Central memory CD4-positive, alpha-beta T cell (primary cell): ENCODE measurements around the gene BCAR3.

Experiments used
- DNase-seq: peaks from one replicate; pipeline ENCODE4 v3.0.0; 2022

The BCAR3 gene

GRCh38 chr1:93532780-93533378 lies 148.8 kb downstream of the BCAR3 start:
- no peak for DNase-seq

DNA sequence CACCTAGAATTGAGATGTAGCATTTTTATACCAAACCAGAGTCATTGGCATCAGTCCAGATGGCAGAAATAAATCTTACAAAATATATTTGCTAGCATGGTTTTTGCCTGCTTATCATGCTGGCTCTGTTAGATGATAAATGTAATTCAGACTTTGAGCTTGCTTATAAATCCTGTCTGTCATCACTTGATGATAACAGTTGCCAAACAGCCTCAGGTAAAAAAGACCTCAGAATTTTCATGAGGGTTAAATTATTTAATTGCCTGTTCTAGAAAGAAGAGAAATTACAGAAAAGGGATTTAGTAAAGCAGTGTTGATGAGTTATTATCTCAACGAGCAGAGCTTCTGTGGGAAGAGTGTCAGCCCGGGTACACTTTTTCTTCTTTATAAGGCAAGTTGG lies 150.4 kb downstream of the BCAR3 start:
- no peak for DNase-seq

- no peak for DNase-seq
These were observed 153.2 kb downstream of the BCAR3 start for GRCh38 chr1:93528412-93528811.

GRCh38 chr1:93526431-93526830 lies 155.2 kb downstream of the BCAR3 start:
- no peak for DNase-seq

DNA sequence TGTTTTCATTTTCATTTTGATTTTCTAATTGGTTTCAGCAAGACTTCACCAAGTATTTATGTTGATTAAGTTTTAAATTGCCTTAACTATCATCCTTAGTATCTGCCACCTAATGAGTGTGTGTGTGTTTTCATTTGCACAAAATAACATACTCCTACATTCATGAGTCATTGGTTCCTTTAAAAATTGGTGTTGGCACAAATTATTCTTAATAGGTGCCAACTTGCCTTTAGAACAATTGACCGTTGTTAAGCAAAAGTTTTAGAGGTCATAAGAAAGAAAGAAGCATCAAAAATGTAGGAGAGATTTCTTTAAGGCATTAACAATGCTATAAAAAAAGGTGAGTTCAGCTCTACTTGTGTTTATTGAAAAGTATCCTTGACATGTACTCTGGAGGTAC lies 156.2 kb downstream of the BCAR3 start:
- DNase-seq = no peak

DNA sequence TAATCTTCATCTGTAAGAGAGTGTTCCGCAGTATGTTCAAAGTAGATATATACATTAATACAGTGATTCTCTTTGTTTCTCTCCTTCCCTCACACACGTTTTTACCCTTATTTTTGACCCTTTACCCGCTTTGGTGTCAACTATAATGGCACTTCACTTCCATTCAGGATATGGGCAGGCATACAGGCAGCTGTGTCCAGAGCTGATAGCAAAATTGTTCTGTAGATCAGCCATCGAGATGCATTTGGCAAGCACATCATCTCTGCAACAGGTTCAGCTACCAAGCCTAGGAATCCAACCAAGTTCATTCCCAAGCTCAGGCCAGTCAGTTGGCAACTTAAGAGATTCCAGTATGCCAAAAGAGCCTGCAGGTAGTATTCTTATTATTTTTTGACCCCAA lies 158.9 kb downstream of the BCAR3 start:
- no peak for DNase-seq

DNA sequence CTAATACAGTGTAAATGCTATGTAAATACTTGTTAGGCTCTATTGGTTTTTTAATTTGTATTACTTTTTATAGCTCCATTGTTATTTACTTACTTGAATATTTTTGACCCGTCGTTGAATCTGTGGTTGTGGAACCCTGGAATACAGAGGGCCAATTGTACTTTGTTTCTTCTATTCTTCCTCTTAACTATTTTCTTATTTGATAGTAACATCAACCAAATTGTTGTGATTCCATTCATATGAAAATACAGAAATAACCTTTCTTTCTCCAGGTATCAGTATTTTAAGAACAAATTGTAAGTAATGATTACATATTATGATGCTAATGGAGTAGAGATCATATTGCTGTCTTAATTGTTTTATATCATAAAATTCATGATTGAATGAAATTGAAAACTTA lies 160.0 kb downstream of the BCAR3 start:
- DNase-seq = no peak

- no peak for DNase-seq
These were observed 162.3 kb downstream of the BCAR3 start for GRCh38 chr1:93519199-93519829.

DNA sequence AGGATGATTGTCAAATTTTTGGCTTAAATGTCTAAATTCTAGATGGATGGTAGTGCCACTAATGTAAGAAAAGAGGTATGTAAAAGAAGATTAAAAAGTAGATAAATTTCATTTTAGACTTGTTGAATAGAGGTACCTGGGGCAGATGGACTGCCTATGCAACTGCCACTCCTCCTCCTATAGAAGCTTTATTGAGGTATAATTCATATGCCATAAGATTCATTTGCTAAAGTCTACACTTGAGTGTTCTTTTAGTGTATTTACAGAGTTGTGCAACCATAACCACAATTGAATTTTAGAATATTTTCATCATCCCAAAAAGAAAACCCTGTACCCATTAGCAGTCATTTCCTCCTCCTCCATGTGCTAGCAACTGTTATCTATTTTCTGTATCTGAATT lies 163.1 kb downstream of the BCAR3 start:
- DNase-seq = no peak

DNA sequence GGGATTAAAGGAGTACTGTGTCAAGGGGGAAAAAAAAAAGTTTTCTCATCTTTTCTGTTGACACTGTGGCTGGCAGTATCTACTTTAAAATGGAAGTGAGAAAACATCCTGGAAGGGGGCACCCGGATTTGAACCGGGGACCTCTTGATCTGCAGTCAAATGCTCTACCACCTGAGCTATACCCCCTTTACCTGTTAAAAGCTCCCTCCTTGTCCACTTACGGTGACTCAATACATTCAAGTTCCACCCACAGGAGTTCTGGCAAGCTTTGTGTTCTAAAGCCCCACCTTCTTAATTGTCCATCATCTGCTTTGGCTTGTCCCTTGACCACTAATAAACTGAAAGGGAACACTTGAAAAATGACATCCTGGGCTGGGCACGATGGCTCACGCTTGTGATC lies 165.5 kb downstream of the BCAR3 start:
- DNase-seq = no peak
